IMR-90 (cell line): ENCODE data around the gene TMPRSS6. TPM values are rescaled to one million over a fixed set of nuclear protein-coding genes. Genes with fewer than 3 reads are reported as not detected.

Experiments used
- ATAC-seq: fragments of 200-7000 bp; cut with Tn5 transposase; 2 replicates; pipeline ENCODE4 v1.9.1; 2020; ENCODE audit warnings: low read depth, mild to moderate bottlenecking, moderate library complexity
- BruUV-seq: library from RNA; stranded (reverse); fragments of 400-500 nt; replicated peaks from 2 replicates; lab custom pipeline; 2021; lab: Mats Ljungman, UMichigan
- CTCF ChIA-PET: fragments of 300-600 bp; formaldehyde crosslinking; extraction: SDS; loops from one replicate; lab custom pipeline; 2021; ENCODE audit warnings: antibody characterized with exemption; lab: Yijun Ruan, JAX
- POLR2A ChIA-PET: fragments of 300-600 bp; sonication (Branson Sonifier 250); formaldehyde crosslinking; loops from one replicate; lab custom pipeline; 2022; ENCODE audit warnings: antibody characterized with exemption; ENCODE audit not compliant: unreplicated experiment; lab: Charles Lee
- DNase-seq: peaks from one replicate; pipeline ENCODE4 v3.0.0; 2013
- H2AFZ ChIP-seq: replicated peaks from 2 replicates; pipeline ENCODE3; 2013; ENCODE audit warnings: low read length, mild to moderate bottlenecking; ENCODE audit not compliant: poor library complexity
- H2AK5ac ChIP-seq: 2 replicates; pipeline ENCODE4 v1.6.1; 2013; ENCODE audit warnings: low read depth, low read length, inconsistent platforms
- H2AK9ac ChIP-seq: replicated peaks from 2 replicates; pipeline ENCODE3; 2013; ENCODE audit warnings: mild to moderate bottlenecking, low read depth, low read length, moderate library complexity; ENCODE audit not compliant: poor library complexity
- H2BK120ac ChIP-seq: 2 replicates; pipeline ENCODE4 v1.6.1; 2013; ENCODE audit warnings: low read depth, low read length, inconsistent platforms
- H2BK15ac ChIP-seq: 3 replicates; pipeline ENCODE4 v1.6.1; 2013; ENCODE audit warnings: low read depth, low read length, inconsistent platforms
- H2BK20ac ChIP-seq: 2 replicates; pipeline ENCODE4 v1.6.1; 2013; ENCODE audit warnings: low read depth, mild to moderate bottlenecking, inconsistent platforms, low read length, moderate library complexity
- H2BK5ac ChIP-seq: 2 replicates; pipeline ENCODE4 v1.6.1; 2013; ENCODE audit warnings: mild to moderate bottlenecking, low read depth, low read length, inconsistent platforms; ENCODE audit not compliant: poor library complexity, severe bottlenecking
- H3K14ac ChIP-seq: replicated peaks from 2 replicates; pipeline ENCODE4 v1.6.1; 2013; ENCODE audit warnings: low read depth, low read length, inconsistent platforms
- H3K18ac ChIP-seq: 2 replicates; pipeline ENCODE4 v1.6.1; 2013; ENCODE audit warnings: low read depth, low read length, control low read depth
- H3K23ac ChIP-seq: 2 replicates; pipeline ENCODE4 v1.6.1; 2013; ENCODE audit warnings: low read depth, low read length, inconsistent platforms
- H3K27ac ChIP-seq: 2 replicates; pipeline ENCODE4 v1.5.1; 2013; ENCODE audit warnings: mild to moderate bottlenecking, control low read depth, low read length; ENCODE audit not compliant: insufficient read depth
- H3K27me3 ChIP-seq: 2 replicates; pipeline ENCODE4 v1.6.1; 2013; ENCODE audit warnings: low read length; ENCODE audit not compliant: control insufficient read depth, insufficient read depth
- H3K36me3 ChIP-seq: 2 replicates; pipeline ENCODE4 v1.6.1; 2013; ENCODE audit warnings: low read length, mixed read lengths; ENCODE audit not compliant: control insufficient read depth, insufficient read depth
- H3K4ac ChIP-seq: 2 replicates; pipeline ENCODE4 v1.6.1; 2013; ENCODE audit warnings: low read depth, low read length, inconsistent platforms
- H3K4me1 ChIP-seq: 2 replicates; pipeline ENCODE4 v1.6.1; 2013; ENCODE audit warnings: low read length, mixed read lengths; ENCODE audit not compliant: control insufficient read depth, insufficient read depth
- H3K4me2 ChIP-seq: 2 replicates; pipeline ENCODE4 v1.6.1; 2013; ENCODE audit warnings: low read depth, mild to moderate bottlenecking, control low read depth, low read length, moderate library complexity
- H3K4me3 ChIP-seq: 2 replicates; pipeline ENCODE4 v1.5.1; 2013; ENCODE audit warnings: low read depth, mild to moderate bottlenecking, control low read depth, low read length, moderate library complexity; ENCODE audit not compliant: insufficient read depth
- H3K56ac ChIP-seq: 2 replicates; pipeline ENCODE4 v1.6.1; 2013; ENCODE audit warnings: low read length, inconsistent platforms; ENCODE audit not compliant: insufficient read depth; ENCODE audit errors: extremely low read depth
- H3K79me1 ChIP-seq, 2 experiments: 2 replicates each; pipeline ENCODE4 v1.6.1; 2013; ENCODE audit warnings: low read length in 2 of 2, inconsistent platforms in 1 of 2, low read depth in 1 of 2
- H3K9ac ChIP-seq: 2 replicates; pipeline ENCODE4 v1.6.1; 2013; ENCODE audit warnings: low read depth, low read length, control low read depth
- H3K9me1 ChIP-seq: 2 replicates; pipeline ENCODE4 v1.6.1; 2013; ENCODE audit warnings: low read length, inconsistent platforms; ENCODE audit not compliant: insufficient read depth
- H3K9me3 ChIP-seq: 2 replicates; pipeline ENCODE4 v1.6.1; 2013; ENCODE audit warnings: low read length; ENCODE audit not compliant: control insufficient read depth, insufficient read depth
- H4K20me1 ChIP-seq: 2 replicates; pipeline ENCODE4 v1.6.1; 2013; ENCODE audit warnings: low read length, inconsistent platforms; ENCODE audit not compliant: insufficient read depth
- H4K5ac ChIP-seq: 2 replicates; pipeline ENCODE4 v1.6.1; 2013; ENCODE audit warnings: mild to moderate bottlenecking, low read depth, low read length, control low read depth
- H4K8ac ChIP-seq, 2 experiments: 2 replicates each; pipeline ENCODE4 v1.6.1; 2013; ENCODE audit warnings: low read depth in 2 of 2, low read length in 2 of 2, control low read depth in 1 of 2, inconsistent platforms in 1 of 2
- H4K91ac ChIP-seq: 2 replicates; pipeline ENCODE4 v1.6.1; 2013; ENCODE audit warnings: low read depth, low read length, inconsistent platforms; ENCODE audit not compliant: insufficient read depth
- BHLHE40 ChIP-seq: fragments of 150-350 bp; IDR thresholded peaks from 2 replicates; pipeline ENCODE4 v1.6.1; 2016; ENCODE audit warnings: mild to moderate bottlenecking, low read depth, low read length
- WGBS, 2 experiments: methylation state at CpG; one replicate each; pipeline versions ENCODE4 v1.1.5 to v1.1.7; 2013; ENCODE audit warnings: missing lambda C conversion rate in 2 of 2; ENCODE audit not compliant: insufficient read length in 1 of 2; ENCODE audit errors: extremely low coverage in 2 of 2; 5-methylcytosine and 5-hydroxymethylcytosine counted together
- dilution Hi-C: fragments of 300-500 bp; cut with HindIII; formaldehyde crosslinking; loops from one replicate; pipeline ENCODE4 v1.14.3; 2018; ENCODE audit warnings: low sequenced_read_pairs; ENCODE audit not compliant: unreplicated experiment
- in situ Hi-C: fragments of 300-500 bp; cut with MboI; formaldehyde crosslinking; loops from 3 replicates; pipeline ENCODE4 v1.14.3; 2019; ENCODE audit warnings: low sequenced_read_pairs, inconsistent platforms, mixed read lengths
- intact Hi-C: fragments of 100-400 bp; cut with micrococcal nuclease; formaldehyde crosslinking; loops from 2 replicates; pipeline ENCODE4 v1.10.0; 2022
- polyA plus RNA-seq, 3 experiments: library from polyadenylated mRNA; depleted of rRNA; stranded (reverse); fragments of >200 nt; gene quantifications; 2 replicates each; pipeline ENCODE4 v1.2.3, GENCODE V29; 2012; ENCODE audit warnings: low replicate concordance in 1 of 3
- total RNA-seq: library from RNA; depleted of rRNA; stranded (reverse); fragments of >200 nt; gene quantifications from 2 replicates; pipeline ENCODE4 v1.2.3, GENCODE V29; 2012

TMPRSS6 gene
- total and polyA plus RNA-seq, 2 of the 4 experiments (the other 2 are of a cell fraction): not detected

GRCh38 chr22:37138849-37139561 lies 29.5 kb upstream of the TMPRSS6 start:
- no peak for TF ChIP-seq BHLHE40
- no peaks in the 10 kb centered on the region for H3K36me3 ChIP-seq
- no peak overlapping the region for H4K5ac ChIP-seq
- H3K18ac ChIP-seq: no peak overlapping the region
- no peaks in the 10 kb centered on the region for H4K20me1 ChIP-seq
- no peak overlapping the region for H3K4me2 ChIP-seq
- no peaks in the 10 kb centered on the region for H3K9me1 ChIP-seq
- ChIA-PET CTCF (no interaction called here), POLR2A (no interaction called here)
- H2BK20ac ChIP-seq: no peak overlapping the region
- no peak overlapping the region for H2AK5ac ChIP-seq
- BruUV-seq: no TSS peak
- no peak overlapping the region for H2BK15ac ChIP-seq
- H4K91ac ChIP-seq: no peak overlapping the region
- H3K4ac ChIP-seq: no peak overlapping the region
- DNase-seq (no peak), ATAC-seq (no peak)
- no peak overlapping the region for H3K14ac ChIP-seq
- intact Hi-C loops: no loop called here
- H3K23ac ChIP-seq: no peak overlapping the region
- H3K79me1 ChIP-seq: no peaks in the 10 kb centered on the region
- in situ Hi-C loops: no loop called here
- dilution Hi-C loops: no loop called here
- H3K9me3 ChIP-seq: no peaks in the 10 kb centered on the region
- 53% methylated on average over 4 of the region's 16 CpGs; no CpG with 5 or more reads in 1 of the 2 experiments for WGBS, 2 experiments
- H4K8ac ChIP-seq: no peak overlapping the region
- H2BK5ac ChIP-seq: no peak overlapping the region
- H3K56ac ChIP-seq: no peak overlapping the region
- H3K27me3 ChIP-seq: peaks cover 34% of the 10 kb centered on the region
- H2AFZ ChIP-seq: no peak overlapping the region
- no peak overlapping the region for H3K27ac ChIP-seq
- no peak overlapping the region for H2AK9ac ChIP-seq
- no peak overlapping the region for H3K4me3 ChIP-seq
- no peak overlapping the region for H3K9ac ChIP-seq
- no peaks in the 10 kb centered on the region for H3K4me1 ChIP-seq
- H2BK120ac ChIP-seq: no peak overlapping the region
